ENCODE measurements around the gene SH3TC2. TPM values are rescaled to one million over a fixed set of nuclear protein-coding genes. Genes with fewer than 3 reads are reported as not detected.
A peak's percentile ranks its signal among the peaks of the same experiment; 100 is the strongest.

SH3TC2 gene
- polyA plus RNA-seq, 1 donor (not counting 4 experiments of a cell fraction or from before 2014, with no cell fraction given): 19.0 TPM

DNA sequence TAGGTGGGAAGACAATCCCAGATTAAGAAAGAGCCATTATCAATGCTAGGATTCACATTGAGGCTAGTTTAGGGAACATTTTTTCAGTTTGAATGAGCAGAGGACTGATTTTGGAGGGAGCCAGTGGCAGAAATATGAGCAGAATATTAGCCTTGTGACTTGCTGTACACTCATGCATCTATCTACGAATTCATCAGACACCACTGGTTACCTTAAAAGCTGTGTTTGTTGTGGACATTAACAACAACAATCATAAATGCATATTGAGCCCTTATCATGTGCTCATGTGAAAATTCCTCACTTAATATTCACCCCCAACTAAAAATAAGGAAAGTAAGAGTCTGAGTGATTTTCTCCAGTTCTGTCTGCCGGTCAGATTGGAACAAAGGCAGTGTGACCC lies 9.9 kb upstream of the SH3TC2 start:
- dilution Hi-C loops (cut with MboI; ENCODE audit: extremely low pct_ligation_motif_present, low sequenced_read_pairs): no loop called here
- TF ChIP-seq, protein P1, sequence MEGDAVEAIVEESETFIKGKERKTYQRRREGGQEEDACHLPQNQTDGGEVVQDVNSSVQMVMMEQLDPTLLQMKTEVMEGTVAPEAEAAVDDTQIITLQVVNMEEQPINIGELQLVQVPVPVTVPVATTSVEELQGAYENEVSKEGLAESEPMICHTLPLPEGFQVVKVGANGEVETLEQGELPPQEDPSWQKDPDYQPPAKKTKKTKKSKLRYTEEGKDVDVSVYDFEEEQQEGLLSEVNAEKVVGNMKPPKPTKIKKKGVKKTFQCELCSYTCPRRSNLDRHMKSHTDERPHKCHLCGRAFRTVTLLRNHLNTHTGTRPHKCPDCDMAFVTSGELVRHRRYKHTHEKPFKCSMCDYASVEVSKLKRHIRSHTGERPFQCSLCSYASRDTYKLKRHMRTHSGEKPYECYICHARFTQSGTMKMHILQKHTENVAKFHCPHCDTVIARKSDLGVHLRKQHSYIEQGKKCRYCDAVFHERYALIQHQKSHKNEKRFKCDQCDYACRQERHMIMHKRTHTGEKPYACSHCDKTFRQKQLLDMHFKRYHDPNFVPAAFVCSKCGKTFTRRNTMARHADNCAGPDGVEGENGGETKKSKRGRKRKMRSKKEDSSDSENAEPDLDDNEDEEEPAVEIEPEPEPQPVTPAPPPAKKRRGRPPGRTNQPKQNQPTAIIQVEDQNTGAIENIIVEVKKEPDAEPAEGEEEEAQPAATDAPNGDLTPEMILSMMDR (optimal IDR thresholded peaks at IDR 0.05 in 1 of 3, IDR thresholded peaks at IDR 0.05 in 1 of 3, conservative IDR thresholded peaks at IDR 0.05 in 1 of 3; ENCODE audit: extremely low read depth in 1 of 3, insufficient read depth in 2 of 3, low read length in 3 of 3): no peak
- no peak for TF ChIP-seq EZH2 (IDR thresholded peaks at IDR 0.05; ENCODE audit: low read length)
- FAIRE-seq (no peak), DNase-seq (ENCODE audit: low read depth, low spot score) (no peak)
- H3K4me1 ChIP-seq (ENCODE audit: control insufficient read depth, extremely low read depth, insufficient read depth, low read length): peaks cover 6% of the 10 kb centered on the region
- peaks cover 26% of the 10 kb centered on the region for H3K9me3 ChIP-seq (ENCODE audit: control insufficient read depth, low read depth, low read length)
- no peaks in the 10 kb centered on the region for H4K20me1 ChIP-seq (ENCODE audit: control insufficient read depth, extremely low read depth, insufficient read depth, low read length)
- H3K36me3 ChIP-seq (ENCODE audit: control insufficient read depth in 2 of 2, extremely low read depth in 1 of 2, insufficient read depth in 2 of 2, low read length in 2 of 2): peaks cover 0 to 2% of the 10 kb centered on the region in 2 experiments
- no peaks in the 10 kb centered on the region for H3K79me2 ChIP-seq (ENCODE audit: control insufficient read depth, insufficient read depth, low read length)
- no peak overlapping the region for H3K27ac ChIP-seq (ENCODE audit: control insufficient read depth, insufficient read depth, low read length)
- H3K4me2 ChIP-seq (ENCODE audit: control insufficient read depth, extremely low read depth, insufficient read depth, low read depth, low read length): no peak overlapping the region
- no peaks in the 10 kb centered on the region for H3K9me1 ChIP-seq (ENCODE audit: control insufficient read depth, extremely low read depth, insufficient read depth, low read length)
- H3K27me3 ChIP-seq (ENCODE audit: control insufficient read depth, extremely low read depth, insufficient read depth, low read length): no peaks in the 10 kb centered on the region
- no peak overlapping the region for H3K4me3 ChIP-seq (ENCODE audit: control insufficient read depth in 2 of 3, extremely low read depth in 1 of 3, insufficient read depth in 2 of 3, low read depth in 1 of 3, low read length in 3 of 3)
- H2AFZ ChIP-seq (ENCODE audit: control insufficient read depth, low read length): no peak overlapping the region
- H3K9ac ChIP-seq (ENCODE audit: control insufficient read depth, extremely low read depth, insufficient read depth, low read length): no peak overlapping the region

DNA sequence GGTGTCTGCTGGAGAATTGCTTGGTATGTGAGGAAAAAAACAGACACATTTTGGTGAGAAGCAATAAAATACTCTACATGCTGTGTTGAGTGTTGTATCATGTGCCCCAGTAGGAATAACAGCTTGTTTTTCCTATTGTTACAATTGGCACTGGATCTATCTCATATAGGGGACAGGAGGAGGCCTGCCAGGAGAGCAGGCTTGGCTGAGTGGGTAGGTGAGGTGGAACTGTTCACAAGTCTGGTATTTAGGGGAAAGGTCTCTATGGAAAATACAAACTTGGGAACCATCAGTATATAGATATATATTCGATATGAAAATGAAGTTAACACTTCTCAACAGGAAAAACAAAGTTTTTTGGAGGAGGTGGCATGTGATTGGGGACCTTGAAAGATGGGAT lies 9.5 kb upstream of the SH3TC2 start:
- no peaks in the 10 kb centered on the region for H3K27me3 ChIP-seq (ENCODE audit: control insufficient read depth, extremely low read depth, insufficient read depth, low read length)
- H3K9me1 ChIP-seq (ENCODE audit: control insufficient read depth, extremely low read depth, insufficient read depth, low read length): no peaks in the 10 kb centered on the region
- H3K4me1 ChIP-seq (ENCODE audit: control insufficient read depth, extremely low read depth, insufficient read depth, low read length): peaks cover 6% of the 10 kb centered on the region
- DNase-seq (ENCODE audit: low read depth, low spot score): no peak
- no peak overlapping the region for H3K9ac ChIP-seq (ENCODE audit: control insufficient read depth, extremely low read depth, insufficient read depth, low read length)
- TF ChIP-seq, protein P1 (optimal IDR thresholded peaks at IDR 0.05 in 1 of 3, IDR thresholded peaks at IDR 0.05 in 1 of 3, conservative IDR thresholded peaks at IDR 0.05 in 1 of 3; ENCODE audit: extremely low read depth in 1 of 3, insufficient read depth in 2 of 3, low read length in 3 of 3): no peak
- no peak for TF ChIP-seq EZH2 (IDR thresholded peaks at IDR 0.05; ENCODE audit: low read length)
- peaks cover 26% of the 10 kb centered on the region for H3K9me3 ChIP-seq (ENCODE audit: control insufficient read depth, low read depth, low read length)
- no peak overlapping the region for H3K4me3 ChIP-seq (ENCODE audit: control insufficient read depth in 2 of 3, extremely low read depth in 1 of 3, insufficient read depth in 2 of 3, low read depth in 1 of 3, low read length in 3 of 3)
- H3K4me2 ChIP-seq (ENCODE audit: control insufficient read depth, extremely low read depth, insufficient read depth, low read depth, low read length): no peak overlapping the region
- no peaks in the 10 kb centered on the region for H4K20me1 ChIP-seq (ENCODE audit: control insufficient read depth, extremely low read depth, insufficient read depth, low read length)
- FAIRE-seq: peak; percentile 20
- dilution Hi-C loops (cut with MboI; ENCODE audit: extremely low pct_ligation_motif_present, low sequenced_read_pairs): no loop called here
- H3K79me2 ChIP-seq (ENCODE audit: control insufficient read depth, insufficient read depth, low read length): no peaks in the 10 kb centered on the region
- peaks cover 0 to 4% of the 10 kb centered on the region in 2 experiments for H3K36me3 ChIP-seq (ENCODE audit: control insufficient read depth in 2 of 2, extremely low read depth in 1 of 2, insufficient read depth in 2 of 2, low read length in 2 of 2)
- H2AFZ ChIP-seq (ENCODE audit: control insufficient read depth, low read length): no peak overlapping the region
- H3K27ac ChIP-seq (ENCODE audit: control insufficient read depth, insufficient read depth, low read length): no peak overlapping the region

Measured in keratinocyte (primary cell).